H1 (cell line): ENCODE results near the gene DENND2D. TPM values are rescaled to one million over a fixed set of nuclear protein-coding genes. Genes with fewer than 3 reads are reported as not detected.

Experiments
- CTCF ChIA-PET: fragments of 300-600 bp; sonication (Branson Sonifier 250); formaldehyde crosslinking; loops from one replicate; lab custom pipeline; 2021; ENCODE audit not compliant: partially characterized antibody; lab: Charles Lee
- POLR2A ChIA-PET: fragments of 300-600 bp; sonication (Branson Sonifier 250); formaldehyde crosslinking; loops from one replicate; lab custom pipeline; 2021; ENCODE audit warnings: inconsistent platforms; ENCODE audit not compliant: partially characterized antibody; lab: Charles Lee
- DNase-seq, 2 experiments: peaks; one replicate each; pipeline versions ENCODE4 v3.0.0 to v3.0.0-alpha.2; 2010 to 2022; ENCODE audit warnings: low spot score in 2 of 2, low read depth in 1 of 2, mixed read lengths in 1 of 2
- FAIRE-seq: peaks from 2 replicates; lab custom pipeline; 2011; peaks lifted over from hg19 to GRCh38; lab: Jason Lieb, UNC
- H2AFZ ChIP-seq: 2 replicates; pipeline ENCODE4 v1.8.1; 2012; ENCODE audit warnings: low read length, inconsistent platforms
- H2AK5ac ChIP-seq: 2 replicates; pipeline ENCODE4 v1.6.1; 2013; ENCODE audit warnings: low read depth, low read length
- H2BK120ac ChIP-seq: replicated peaks from 2 replicates; pipeline ENCODE3; 2013; ENCODE audit warnings: low read depth, low read length, inconsistent platforms
- H2BK12ac ChIP-seq: 2 replicates; pipeline ENCODE4 v1.6.1; 2013; ENCODE audit warnings: low read depth, low read length
- H2BK15ac ChIP-seq: 2 replicates; pipeline ENCODE4 v1.6.1; 2013; ENCODE audit warnings: low read length
- H2BK20ac ChIP-seq: 2 replicates; pipeline ENCODE4 v1.6.1; 2013; ENCODE audit warnings: low read length
- H2BK5ac ChIP-seq: 2 replicates; pipeline ENCODE4 v1.6.1; 2013; ENCODE audit warnings: low read depth, low read length
- H3K14ac ChIP-seq: 2 replicates; pipeline ENCODE4 v1.6.1; 2013; ENCODE audit warnings: inconsistent platforms; ENCODE audit not compliant: insufficient read length
- H3K18ac ChIP-seq: 2 replicates; pipeline ENCODE4 v1.6.1; 2013; ENCODE audit warnings: low read length; ENCODE audit errors: extremely low read depth
- H3K23ac ChIP-seq: 2 replicates; pipeline ENCODE4 v1.6.1; 2013; ENCODE audit warnings: inconsistent platforms; ENCODE audit not compliant: insufficient read length
- H3K23me2 ChIP-seq: 2 replicates; pipeline ENCODE4 v1.6.1; 2013; ENCODE audit warnings: low read depth, low read length
- H3K27ac ChIP-seq: 2 replicates; pipeline ENCODE4 v1.6.1; 2011; ENCODE audit warnings: low read depth, low read length, inconsistent platforms
- H3K27me3 ChIP-seq, 4 experiments: replicated peaks in 1 of 4; 1 replicate in 1 of 4; 2 replicates in 3 of 4; pipeline versions ENCODE4 v1.6.1 to v1.8.1; 2011 to 2013; ENCODE audit warnings: low read length in 3 of 4, mild to moderate bottlenecking in 3 of 4, inconsistent platforms in 2 of 4, mixed read lengths in 2 of 4, moderate library complexity in 1 of 4; ENCODE audit not compliant: control insufficient read depth in 3 of 4, insufficient read depth in 3 of 4; ENCODE audit errors: extremely low read depth in 1 of 4
- H3K36me3 ChIP-seq, 4 experiments: 2 replicates each; pipeline versions ENCODE4 v1.6.1 to v1.8.1; 2011 to 2013; ENCODE audit warnings: mild to moderate bottlenecking in 4 of 4, low read length in 3 of 4, moderate library complexity in 2 of 4, control low read depth in 1 of 4, inconsistent platforms in 1 of 4; ENCODE audit not compliant: insufficient read depth in 4 of 4, control insufficient read depth in 2 of 4
- H3K4ac ChIP-seq: replicated peaks from 2 replicates; pipeline ENCODE3; 2013; ENCODE audit warnings: low read length, low read depth, mixed read lengths, inconsistent platforms; ENCODE audit not compliant: insufficient read length
- H3K4me1 ChIP-seq, 4 experiments: replicated peaks in 1 of 4; 1 replicate in 1 of 4; 2 replicates in 3 of 4; pipeline versions ENCODE4 v1.6.1 to v1.8.1; 2011 to 2013; ENCODE audit warnings: low read length in 3 of 4, inconsistent platforms in 2 of 4, mixed read lengths in 1 of 4; ENCODE audit not compliant: insufficient read depth in 4 of 4, control insufficient read depth in 3 of 4
- H3K4me2 ChIP-seq, 2 experiments: 2 replicates each; pipeline versions ENCODE4 v1.6.1 to v1.8.1; 2011 to 2013; ENCODE audit warnings: low read depth in 2 of 2, low read length in 2 of 2, control low read depth in 1 of 2, inconsistent platforms in 1 of 2, mild to moderate bottlenecking in 1 of 2; ENCODE audit not compliant: insufficient read depth in 1 of 2
- H3K4me3 ChIP-seq, 4 experiments: fragments of 200-600, 300-600 bp in 1 of 4; sonication (generic), shearing (Covaris generic), sonication (Bioruptor Twin) in 1 of 4; 2 replicates each; pipeline versions ENCODE4 v1.5.1 to v1.8.1; 2011 to 2016; ENCODE audit warnings: low read length in 4 of 4, low read depth in 3 of 4, control low read depth in 2 of 4, inconsistent platforms in 2 of 4, mild to moderate bottlenecking in 2 of 4, mixed read lengths in 1 of 4, moderate library complexity in 1 of 4; ENCODE audit not compliant: insufficient read depth in 2 of 4; ENCODE audit errors: extremely low read depth in 1 of 4
- H3K56ac ChIP-seq: replicated peaks from 2 replicates; pipeline ENCODE3; 2013; ENCODE audit warnings: low read depth, mild to moderate bottlenecking, mixed read lengths, low read length, inconsistent platforms; ENCODE audit not compliant: insufficient read length
- H3K79me1 ChIP-seq: 2 replicates; pipeline ENCODE4 v1.6.1; 2013; ENCODE audit warnings: low read depth, low read length, control low read depth
- H3K79me2 ChIP-seq, 2 experiments: 2 replicates each; pipeline versions ENCODE4 v1.6.1 to v1.8.1; 2012 to 2013; ENCODE audit warnings: low read length in 2 of 2, mild to moderate bottlenecking in 2 of 2, inconsistent platforms in 1 of 2; ENCODE audit not compliant: insufficient read depth in 2 of 2, control insufficient read depth in 1 of 2
- H3K9ac ChIP-seq, 4 experiments: replicated peaks in 1 of 4; 1 replicate in 1 of 4; 2 replicates in 3 of 4; pipeline versions ENCODE4 v1.6.1 to v1.8.1; 2011 to 2013; ENCODE audit warnings: low read depth in 3 of 4, low read length in 3 of 4, control low read depth in 2 of 4, mild to moderate bottlenecking in 2 of 4, moderate library complexity in 2 of 4, inconsistent platforms in 1 of 4; ENCODE audit errors: extremely low read depth in 1 of 4
- H3K9me3 ChIP-seq, 2 experiments: 2 replicates each; pipeline versions ENCODE4 v1.6.1 to v1.8.1; 2012 to 2013; ENCODE audit warnings: mild to moderate bottlenecking in 2 of 2, moderate library complexity in 2 of 2, control low read depth in 1 of 2, inconsistent platforms in 1 of 2, low read depth in 1 of 2, low read length in 1 of 2, mixed read lengths in 1 of 2; ENCODE audit not compliant: insufficient read depth in 2 of 2
- H4K20me1 ChIP-seq, 2 experiments: replicated peaks in 1 of 2; 2 replicates each; pipeline versions ENCODE3 to v1.8.1; 2011 to 2013; ENCODE audit warnings: inconsistent platforms in 2 of 2, low read length in 2 of 2, mild to moderate bottlenecking in 1 of 2; ENCODE audit not compliant: insufficient read depth in 2 of 2, control insufficient read depth in 1 of 2
- H4K5ac ChIP-seq: 2 replicates; pipeline ENCODE4 v1.6.1; 2013; ENCODE audit warnings: low read length, low read depth, mixed read lengths, inconsistent platforms; ENCODE audit not compliant: insufficient read length
- H4K8ac ChIP-seq: 2 replicates; pipeline ENCODE4 v1.8.0; 2013; ENCODE audit warnings: mild to moderate bottlenecking, moderate library complexity, low read length, inconsistent platforms; ENCODE audit not compliant: insufficient read depth; ENCODE audit errors: extremely low read depth
- H4K91ac ChIP-seq: replicated peaks from 2 replicates; pipeline ENCODE3; 2013; ENCODE audit warnings: low read length, mixed read lengths, inconsistent platforms; ENCODE audit not compliant: insufficient read length
- ASH2L ChIP-seq: fragments of 200-600, 300-600 bp; sonication (generic); IDR thresholded peaks from one replicate; pipeline ENCODE4 v1.7.1; 2017; ENCODE audit warnings: low read length
- RAD21 ChIP-seq, 2 experiments: IDR thresholded peaks in 1 of 2; conservative IDR thresholded peaks in 1 of 2; 2 replicates each; pipeline ENCODE4 v1.6.1; 2011; ENCODE audit warnings: low read depth in 2 of 2, low read length in 2 of 2, improper control_type of control experiment in 1 of 2, inconsistent platforms in 1 of 2, mild to moderate bottlenecking in 1 of 2, moderate library complexity in 1 of 2
- TAF7 ChIP-seq: optimal IDR thresholded peaks from 2 replicates; pipeline ENCODE3; 2011; ENCODE audit warnings: low read depth, mild to moderate bottlenecking, inconsistent platforms, low read length, moderate library complexity, borderline replicate concordance
- WGBS, 2 experiments: shearing (Covaris generic) in 1 of 2; methylation state at CpG; one replicate each; pipeline versions ENCODE4 v1.1.6 to v1.1.7; 2013 to 2015; ENCODE audit warnings: low lambda C conversion rate in 2 of 2, mixed read lengths in 2 of 2, inconsistent platforms in 1 of 2, low coverage in 1 of 2, missing lambda C conversion rate in 1 of 2; ENCODE audit not compliant: insufficient replicate concordance in 2 of 2, insufficient coverage in 1 of 2, insufficient read length in 1 of 2; ENCODE audit errors: extremely low coverage in 1 of 2, missing lambda C conversion rate in 1 of 2; 5-methylcytosine and 5-hydroxymethylcytosine counted together
- polyA plus RNA-seq, 7 experiments: library from polyadenylated mRNA; depleted of rRNA in 3 of 7; stranded (reverse) in 5 of 7; unstranded in 2 of 7; fragments of >200 nt in 5 of 7; fragments of 200-250 nt in 2 of 7; gene quantifications; 1 replicate in 5 of 7; 2 replicates in 1 of 7; 4 replicates in 1 of 7; pipeline versions ENCODE4 v1.2.1 to v1.2.3, GENCODE V29; 2011 to 2013; ENCODE audit warnings: missing spikeins in 2 of 7, mixed read lengths in 2 of 7
- total RNA-seq: library from RNA; stranded (reverse); fragmentation: NEBNext Ultra II Directional; extraction: Animal tissue kit (Norgen Biotek cat#: 25700); gene quantifications from 2 replicates; pipeline ENCODE4 v1.2.1, GENCODE V29; 2021
- TF ChIP-seq, protein P1 (sequence below), 3 experiments: IDR thresholded peaks; 1 replicate in 2 of 3; 2 replicates in 1 of 3; pipeline versions ENCODE4 v1.5.1 to v1.6.1; 2011; ENCODE audit warnings: low read length in 3 of 3, mild to moderate bottlenecking in 3 of 3, inconsistent platforms in 2 of 3, low read depth in 1 of 3, moderate library complexity in 1 of 3; ENCODE audit not compliant: insufficient read depth in 1 of 3; ENCODE audit errors: control extremely low read depth in 1 of 3
- TF ChIP-seq, protein P2 (sequence below): IDR thresholded peaks from 2 replicates; pipeline ENCODE4 v1.6.1; 2012; ENCODE audit warnings: inconsistent platforms
- TF ChIP-seq, protein P3 (sequence below): IDR thresholded peaks from 2 replicates; pipeline ENCODE4 v1.6.1; 2012; ENCODE audit warnings: inconsistent platforms

The DENND2D gene
- total and polyA plus RNA-seq, 2 of the 8 experiments (the other 6 are each of a cell fraction or from before 2014, with no cell fraction given): 0.58 to 1.6 TPM

DNA sequence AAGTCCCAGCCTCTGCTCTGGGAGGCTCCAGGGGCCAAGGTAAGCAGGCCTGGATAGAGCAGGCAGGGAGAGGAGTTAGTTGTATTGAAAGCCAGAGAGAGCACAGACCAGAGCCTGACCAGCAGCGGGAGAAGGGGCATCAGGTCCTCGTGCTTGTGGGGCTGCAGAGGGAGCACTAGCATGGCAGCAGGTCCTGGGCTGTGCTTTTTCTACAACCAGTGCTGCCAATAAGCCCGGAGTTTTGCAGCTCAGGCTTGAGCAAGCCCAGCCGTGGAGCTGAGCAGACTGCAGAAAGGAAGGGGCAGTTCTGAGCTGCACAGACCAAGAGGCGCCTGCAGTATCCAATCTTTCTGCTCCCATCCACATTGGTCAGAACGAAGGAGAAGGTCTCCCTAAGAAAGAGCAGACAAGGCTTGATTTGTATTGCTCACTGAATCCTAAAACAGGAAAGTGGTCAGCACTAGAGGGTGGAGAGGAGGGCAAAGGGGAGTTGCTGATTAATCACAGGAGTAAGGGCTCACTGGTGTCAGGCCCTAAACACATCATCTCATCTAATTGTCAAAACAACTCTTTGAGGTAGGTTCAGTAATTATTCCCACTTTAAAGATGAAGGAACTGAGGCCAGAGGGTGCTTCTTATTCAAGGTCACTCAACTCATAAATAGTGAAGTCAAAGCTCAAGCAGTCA, 2.7 kb downstream of the DENND2D start:
- H3K14ac ChIP-seq: no peak overlapping the region
- no peak overlapping the region for H2BK120ac ChIP-seq
- H2BK15ac ChIP-seq: no peak overlapping the region
- no peak overlapping the region for H3K4ac ChIP-seq
- no peaks in the 10 kb centered on the region for H3K79me2 ChIP-seq
- DNase-seq (peak; percentile 54 to 68), FAIRE-seq (no peak)
- H2BK12ac ChIP-seq: no peak overlapping the region
- no peak overlapping the region for H3K18ac ChIP-seq
- no peak overlapping the region for H3K23ac ChIP-seq
- H3K27ac ChIP-seq: no peak overlapping the region
- no peak overlapping the region for H3K9ac ChIP-seq
- H3K4me1 ChIP-seq: no peaks in the 10 kb centered on the region
- no peaks in the 10 kb centered on the region for H3K36me3 ChIP-seq
- no peaks in the 10 kb centered on the region for H4K20me1 ChIP-seq
- CTCF ChIA-PET: interaction anchor here (0.7 to 6.4 kb wide), 14 partner anchors 10 to 204 kb away, joined by 3 to 50 read pairs (median 6); partner anchors contain the start of gene CHI3L2
- H4K5ac ChIP-seq: no peak overlapping the region
- H2AK5ac ChIP-seq: no peak overlapping the region
- no peak overlapping the region for H4K8ac ChIP-seq
- no peak overlapping the region for H2BK20ac ChIP-seq
- no peak overlapping the region for H2AFZ ChIP-seq
- H3K56ac ChIP-seq: no peak overlapping the region
- H3K4me3 ChIP-seq: no peak overlapping the region
- 66% methylated on average over 5 of the region's 6 CpGs; no CpG with 5 or more reads in 1 of the 2 experiments for WGBS, 2 experiments
- POLR2A ChIA-PET: interaction anchor here (1.3 kb wide), 1 partner anchor 58 kb away, joined by 3 read pairs; the partner anchor contains the start of genes CEPT1 and DRAM2
- H3K79me1 ChIP-seq: no peaks in the 10 kb centered on the region
- H2BK5ac ChIP-seq: no peak overlapping the region
- H3K23me2 ChIP-seq: no peaks in the 10 kb centered on the region
- no peak overlapping the region for H3K4me2 ChIP-seq
- no peaks in the 10 kb centered on the region for H3K9me3 ChIP-seq
- TF ChIP-seq, protein P1, sequence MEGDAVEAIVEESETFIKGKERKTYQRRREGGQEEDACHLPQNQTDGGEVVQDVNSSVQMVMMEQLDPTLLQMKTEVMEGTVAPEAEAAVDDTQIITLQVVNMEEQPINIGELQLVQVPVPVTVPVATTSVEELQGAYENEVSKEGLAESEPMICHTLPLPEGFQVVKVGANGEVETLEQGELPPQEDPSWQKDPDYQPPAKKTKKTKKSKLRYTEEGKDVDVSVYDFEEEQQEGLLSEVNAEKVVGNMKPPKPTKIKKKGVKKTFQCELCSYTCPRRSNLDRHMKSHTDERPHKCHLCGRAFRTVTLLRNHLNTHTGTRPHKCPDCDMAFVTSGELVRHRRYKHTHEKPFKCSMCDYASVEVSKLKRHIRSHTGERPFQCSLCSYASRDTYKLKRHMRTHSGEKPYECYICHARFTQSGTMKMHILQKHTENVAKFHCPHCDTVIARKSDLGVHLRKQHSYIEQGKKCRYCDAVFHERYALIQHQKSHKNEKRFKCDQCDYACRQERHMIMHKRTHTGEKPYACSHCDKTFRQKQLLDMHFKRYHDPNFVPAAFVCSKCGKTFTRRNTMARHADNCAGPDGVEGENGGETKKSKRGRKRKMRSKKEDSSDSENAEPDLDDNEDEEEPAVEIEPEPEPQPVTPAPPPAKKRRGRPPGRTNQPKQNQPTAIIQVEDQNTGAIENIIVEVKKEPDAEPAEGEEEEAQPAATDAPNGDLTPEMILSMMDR (IDR thresholded peaks at IDR 0.05; ENCODE audit: control extremely low read depth in 1 of 3, insufficient read depth in 1 of 3, low read depth in 1 of 3, low read length in 3 of 3): peak; percentile 86 to 87 (median 87)
- TF ChIP-seq, protein P2, sequence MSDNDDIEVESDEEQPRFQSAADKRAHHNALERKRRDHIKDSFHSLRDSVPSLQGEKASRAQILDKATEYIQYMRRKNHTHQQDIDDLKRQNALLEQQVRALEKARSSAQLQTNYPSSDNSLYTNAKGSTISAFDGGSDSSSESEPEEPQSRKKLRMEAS: peak; percentile 94
- TF ChIP-seq, protein P3, sequence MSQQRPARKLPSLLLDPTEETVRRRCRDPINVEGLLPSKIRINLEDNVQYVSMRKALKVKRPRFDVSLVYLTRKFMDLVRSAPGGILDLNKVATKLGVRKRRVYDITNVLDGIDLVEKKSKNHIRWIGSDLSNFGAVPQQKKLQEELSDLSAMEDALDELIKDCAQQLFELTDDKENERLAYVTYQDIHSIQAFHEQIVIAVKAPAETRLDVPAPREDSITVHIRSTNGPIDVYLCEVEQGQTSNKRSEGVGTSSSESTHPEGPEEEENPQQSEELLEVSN: peak; percentile 75
- TF ChIP-seq TAF7: no peak
- TF ChIP-seq ASH2L: no peak
- peak; percentile 69 to 73 for TF ChIP-seq RAD21 (IDR thresholded peaks at IDR 0.05 in 1 of 2, conservative IDR thresholded peaks at IDR 0.05 in 1 of 2; ENCODE audit: low read depth in 2 of 2, low read length in 2 of 2)
- no peak overlapping the region for H4K91ac ChIP-seq
- no peaks in the 10 kb centered on the region; a peak in 1 of 7 replicates for H3K27me3 ChIP-seq
